HG03066 (cell line): ENCODE data around the gene CACNA1I.

ENCODE experiments used
- ATAC-seq: cut with Tn5 transposase; IDR thresholded peaks from one replicate; pipeline ENCODE4 v1.9.1; 2021; ENCODE audit warnings: low read depth; ENCODE audit not compliant: unreplicated experiment

CACNA1I gene

GRCh38 chr22:39686776-39687525, 116.4 kb downstream of the CACNA1I start:
- no peak for ATAC-seq

- no peak for ATAC-seq
Observed at GRCh38 chr22:39688186-39688785, 117.7 kb downstream of the CACNA1I start.

- ATAC-seq, result no peak
Observed at GRCh38 chr22:39689421-39689820, 118.9 kb downstream of the CACNA1I start.

- no peak for ATAC-seq
Observed at GRCh38 chr22:39690881-39691605, 120.5 kb downstream of the CACNA1I start.

- ATAC-seq, result no peak
Observed at GRCh38 chr22:39693943-39694500, 123.5 kb downstream of the CACNA1I start.

GRCh38 chr22:39697790-39698430, 127.4 kb downstream of the CACNA1I start:
- no peak for ATAC-seq

- ATAC-seq, result no peak
Observed at GRCh38 chr22:39699631-39700360, 129.2 kb downstream of the CACNA1I start.

GRCh38 chr22:39700565-39700964, 130.0 kb downstream of the CACNA1I start:
- ATAC-seq, result no peak

- no peak for ATAC-seq
Observed at GRCh38 chr22:39703091-39703490, 132.5 kb downstream of the CACNA1I start.

GRCh38 chr22:39703928-39704639, 133.5 kb downstream of the CACNA1I start:
- ATAC-seq, result no peak

- no peak for ATAC-seq
Observed at GRCh38 chr22:39705386-39705785, 134.8 kb downstream of the CACNA1I start.

GRCh38 chr22:39706376-39707140, 136.0 kb downstream of the CACNA1I start:
- ATAC-seq, result no peak

GRCh38 chr22:39707351-39707750, 136.8 kb downstream of the CACNA1I start:
- ATAC-seq, result no peak

GRCh38 chr22:39707816-39708215, 137.3 kb downstream of the CACNA1I start:
- no peak for ATAC-seq

- ATAC-seq, result no peak
Observed at GRCh38 chr22:39710380-39711150, 140.0 kb downstream of the CACNA1I start.

GRCh38 chr22:39712081-39712480, 141.5 kb downstream of the CACNA1I start:
- ATAC-seq, result no peak

GRCh38 chr22:39712751-39713525, 142.4 kb downstream of the CACNA1I start:
- ATAC-seq, result no peak
